Stimulated activated CD8-positive, alpha-beta memory T cell treated with anti-CD3 and anti-CD28 coated beads, Interleukin-2, amount 100 ng/mL, for 48 hours (primary cell): ENCODE results near the gene MYL6.
"Not testable (repeated sequence)": the region's sequence is repeated elsewhere in the genome, so short reads cannot be mapped to it uniquely, and the experiment has no call there.

ENCODE experiments used
- DNase-seq, 2 donors: peaks; one replicate each; pipeline ENCODE4 v3.0.0-alpha.2; 2020; ENCODE audit warnings: low read depth in 2 of 2

Gene MYL6

GRCh38 chr12:56156464-56157200 is 1.5 kb upstream of the MYL6 start:
- not testable (repeated sequence) for DNase-seq

DNA sequence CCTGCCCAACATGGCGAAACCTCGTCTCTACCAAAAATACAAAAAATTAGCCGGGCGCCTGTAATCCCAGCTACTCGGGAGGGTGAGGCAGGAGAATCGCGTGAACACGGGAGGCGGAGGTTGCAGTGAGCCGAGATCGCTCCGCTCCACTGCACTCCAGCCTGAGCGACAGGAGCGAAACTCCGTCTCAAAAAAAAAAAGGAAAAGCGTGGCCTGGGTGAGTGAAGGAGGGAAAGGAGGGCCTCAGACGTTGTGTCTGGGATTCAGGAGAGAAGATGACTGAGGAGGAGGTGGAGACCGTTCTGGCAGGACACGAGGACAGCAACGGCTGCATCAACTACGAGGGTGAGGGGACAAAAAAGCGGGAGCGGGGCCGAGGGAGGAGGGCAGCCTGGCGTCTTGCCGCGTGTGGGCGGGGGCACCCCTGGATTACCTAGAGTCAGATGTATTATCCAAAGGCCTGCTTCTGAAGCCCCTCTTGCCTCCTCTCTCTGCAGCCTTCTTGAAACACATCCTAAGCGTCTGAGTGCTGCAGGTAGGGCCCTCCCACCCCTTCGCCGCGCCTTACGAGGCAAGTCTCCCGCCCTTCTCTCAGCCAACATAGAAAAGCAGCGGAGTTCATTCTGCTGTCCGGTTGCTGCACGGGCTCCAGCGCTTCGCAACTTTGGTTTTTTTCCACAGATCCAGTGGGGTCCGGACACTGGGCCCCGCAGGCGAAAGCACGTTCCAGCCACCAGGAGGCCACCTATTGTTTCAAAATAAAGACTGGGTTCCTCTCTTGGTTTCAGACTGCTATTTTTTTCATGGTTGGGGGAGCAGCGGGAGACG is 744 bp upstream of the MYL6 start:
- peak; percentile 32 to 41 for DNase-seq

DNA sequence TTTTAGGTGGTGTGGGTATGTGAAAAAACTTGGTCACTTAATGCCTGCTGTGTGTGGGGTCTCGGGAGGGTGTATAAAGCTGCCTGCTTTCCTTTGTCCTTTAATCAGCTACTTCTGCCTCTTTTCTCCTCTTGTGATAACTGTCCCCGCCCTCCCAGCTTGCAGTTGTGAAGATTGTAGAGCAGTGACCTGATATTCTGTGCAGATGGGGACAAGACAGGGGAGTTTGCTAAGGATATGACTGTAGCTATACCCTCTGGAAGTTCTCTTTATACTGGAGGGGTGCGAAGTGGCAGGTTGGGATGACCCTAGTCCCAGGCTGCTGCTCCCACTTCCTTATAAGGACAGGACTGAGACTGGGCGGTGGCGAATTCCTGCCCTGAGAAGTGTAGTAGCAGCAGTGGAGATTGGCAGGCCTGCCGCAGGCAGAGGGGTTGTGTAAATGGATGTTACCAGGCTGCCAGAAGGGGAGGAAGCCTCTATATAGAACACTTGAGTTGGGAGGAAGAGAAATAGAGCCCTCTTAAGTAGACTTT is 835 bp downstream of the MYL6 start:
- no peak for DNase-seq

DNA sequence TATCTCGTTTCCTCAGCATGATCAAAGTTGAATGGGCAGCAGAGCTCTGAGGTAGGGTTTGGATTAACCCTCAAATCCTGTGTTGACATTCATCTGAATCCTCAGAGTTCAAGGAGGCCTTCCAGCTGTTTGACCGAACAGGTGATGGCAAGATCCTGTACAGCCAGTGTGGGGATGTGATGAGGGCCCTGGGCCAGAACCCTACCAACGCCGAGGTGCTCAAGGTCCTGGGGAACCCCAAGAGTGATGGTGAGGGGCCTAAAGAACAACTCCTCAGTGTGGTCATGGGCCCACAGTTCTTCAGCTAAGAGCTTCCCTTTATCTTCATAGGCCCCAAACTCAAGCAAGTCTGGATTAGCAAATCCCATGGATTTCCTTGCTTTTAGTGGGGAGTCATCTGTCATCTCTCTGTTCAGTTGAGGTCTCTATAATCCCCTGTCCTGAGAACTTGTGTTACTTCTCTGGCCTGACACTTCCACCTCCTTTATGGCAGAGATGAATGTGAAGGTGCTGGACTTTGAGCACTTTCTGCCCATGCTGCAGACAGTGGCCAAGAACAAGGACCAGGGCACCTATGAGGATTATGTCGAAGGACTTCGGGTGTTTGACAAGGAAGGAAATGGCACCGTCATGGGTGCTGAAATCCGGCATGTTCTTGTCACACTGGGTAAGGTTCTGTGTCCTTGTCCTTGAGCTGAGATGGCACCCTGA is 1.5 kb downstream of the MYL6 start:
- DNase-seq: no peak

- DNase-seq: peak; percentile 27 to 36
These were observed 2.1 kb downstream of the MYL6 start for GRCh38 chr12:56160193-56160763.

GRCh38 chr12:56160894-56161689 is 2.9 kb downstream of the MYL6 start:
- no peak for DNase-seq

DNA sequence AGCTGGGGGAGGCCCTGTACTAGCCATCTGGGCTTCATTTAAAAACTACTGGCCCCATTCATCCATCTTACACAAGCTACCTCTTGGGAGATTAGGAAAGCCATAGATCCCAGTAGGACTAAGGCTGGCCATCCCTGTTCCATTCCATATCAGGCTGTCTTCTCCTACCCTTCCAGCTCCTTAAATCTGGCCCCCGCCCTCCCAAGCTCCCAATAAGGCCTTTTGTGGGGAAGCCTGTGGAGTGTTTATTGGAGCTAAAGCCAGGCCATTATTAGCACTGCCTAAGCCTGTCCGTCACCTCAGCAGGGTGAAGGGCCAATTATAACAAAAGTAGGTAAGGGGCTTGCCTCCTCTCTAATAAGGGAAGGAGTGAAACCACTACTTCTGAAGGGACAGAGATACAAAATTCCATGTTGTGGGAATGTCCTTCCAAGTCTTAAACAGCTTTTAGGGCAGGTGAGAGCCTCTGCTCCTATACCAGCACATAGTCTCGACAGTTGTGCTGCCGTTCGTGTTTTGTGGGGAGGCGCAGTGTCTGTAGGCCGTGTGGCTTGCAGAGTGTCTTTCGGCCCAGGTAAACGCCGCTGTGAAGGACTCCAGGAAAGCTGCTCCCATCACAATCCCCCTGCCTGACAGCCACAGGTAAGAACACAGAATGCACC is 3.7 kb downstream of the MYL6 start:
- no peak for DNase-seq

- no peak for DNase-seq
These were observed 4.5 kb downstream of the MYL6 start for GRCh38 chr12:56162468-56163290.

- DNase-seq: no peak
These were observed 5.6 kb downstream of the MYL6 start for GRCh38 chr12:56163533-56164344.

GRCh38 chr12:56164345-56164729 is 6.2 kb downstream of the MYL6 start:
- no peak for DNase-seq

- DNase-seq: no peak
These were observed 7.2 kb downstream of the MYL6 start for GRCh38 chr12:56165369-56165768.

- DNase-seq: no peak
These were observed 11.1 kb downstream of the MYL6 start for GRCh38 chr12:56169229-56169759.

DNA sequence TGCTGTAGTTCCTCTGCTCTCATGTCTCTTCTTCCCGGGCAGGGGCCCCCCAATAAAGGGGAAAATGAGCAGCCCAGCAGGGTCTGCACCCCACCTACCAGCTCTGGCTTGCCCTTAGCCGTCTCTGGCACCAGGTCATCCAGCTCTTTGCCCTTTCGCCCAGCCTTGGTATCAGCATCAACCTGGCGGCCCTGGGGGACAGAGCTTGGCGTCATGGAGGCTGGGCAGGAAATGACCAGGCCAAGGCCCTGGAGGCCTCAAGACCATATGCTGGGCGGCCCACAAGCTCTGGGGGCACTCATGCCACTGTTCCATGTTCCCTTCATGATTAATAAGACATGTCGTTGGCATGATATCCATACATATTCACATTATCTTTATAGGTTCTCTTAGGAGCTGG is 14.7 kb downstream of the MYL6 start:
- DNase-seq: no peak

DNA sequence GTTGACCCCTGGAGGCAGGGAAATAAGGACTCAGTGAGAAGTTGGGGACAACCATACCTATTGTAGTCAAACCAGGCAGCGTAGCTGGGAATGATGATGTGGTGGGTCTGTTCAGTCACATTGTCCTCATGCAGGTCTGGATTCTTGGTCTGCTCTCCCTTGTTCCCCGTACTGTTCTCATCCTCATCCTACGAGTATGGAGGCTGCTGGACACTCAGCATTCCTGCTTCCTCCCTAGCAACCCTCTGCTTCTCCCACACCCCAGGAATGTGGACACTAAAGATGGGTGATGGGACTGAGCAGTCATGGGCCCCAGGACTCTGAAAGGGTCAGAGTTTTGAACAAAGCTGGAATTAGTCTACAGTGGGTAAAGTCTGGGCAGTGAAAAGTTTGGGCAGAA is 20.2 kb downstream of the MYL6 start:
- DNase-seq: no peak

DNA sequence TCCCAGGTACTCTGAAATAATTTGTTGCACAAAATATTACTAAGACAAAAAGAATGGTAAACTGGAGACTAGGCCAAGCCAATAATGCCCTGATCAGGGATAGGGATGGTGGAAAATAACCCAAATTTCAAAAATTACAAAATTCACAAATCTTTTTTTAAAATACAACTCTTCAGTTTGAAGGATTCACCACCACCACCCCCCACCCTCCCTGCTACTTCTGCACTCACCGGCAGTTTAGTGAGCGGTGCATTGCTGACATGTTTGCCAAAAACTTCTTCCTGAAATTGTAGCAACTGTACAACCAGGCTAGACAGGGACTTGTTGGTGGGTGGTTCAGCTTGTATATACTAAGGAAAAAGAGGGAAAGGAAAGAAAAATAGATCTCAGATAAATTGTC is 28.8 kb downstream of the MYL6 start:
- DNase-seq: no peak

DNA sequence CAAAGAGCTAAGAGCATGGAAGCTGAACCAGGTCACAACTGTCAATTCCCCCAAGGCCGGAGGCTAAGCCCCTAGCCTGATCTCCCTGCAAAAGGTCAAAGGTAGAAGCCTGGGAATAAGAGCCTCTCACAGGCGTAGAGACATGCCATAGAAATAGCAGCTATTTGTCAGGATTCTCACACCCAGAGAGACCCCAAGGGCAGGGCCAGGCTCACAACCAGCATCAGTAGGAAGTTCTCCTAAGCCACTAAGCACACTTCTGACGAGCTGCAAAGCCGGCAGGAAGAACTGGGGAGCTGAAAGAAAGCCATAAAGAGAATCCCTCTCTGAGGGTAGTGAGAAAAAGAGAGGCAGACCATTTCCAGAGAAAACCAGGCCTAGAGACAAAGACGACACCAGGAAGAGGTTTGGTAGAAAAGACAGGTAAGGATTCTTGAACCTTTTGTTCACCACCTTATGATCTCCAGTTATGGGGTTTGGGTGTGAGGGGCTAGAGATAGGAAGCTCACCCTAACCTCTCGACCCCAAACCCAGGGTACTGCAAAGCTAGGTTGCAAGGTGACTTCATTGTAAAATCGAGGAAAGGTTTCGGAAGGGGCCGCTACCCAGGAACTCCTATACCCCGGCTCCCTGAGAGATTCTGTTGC is 30.1 kb downstream of the MYL6 start:
- DNase-seq: no peak

DNA sequence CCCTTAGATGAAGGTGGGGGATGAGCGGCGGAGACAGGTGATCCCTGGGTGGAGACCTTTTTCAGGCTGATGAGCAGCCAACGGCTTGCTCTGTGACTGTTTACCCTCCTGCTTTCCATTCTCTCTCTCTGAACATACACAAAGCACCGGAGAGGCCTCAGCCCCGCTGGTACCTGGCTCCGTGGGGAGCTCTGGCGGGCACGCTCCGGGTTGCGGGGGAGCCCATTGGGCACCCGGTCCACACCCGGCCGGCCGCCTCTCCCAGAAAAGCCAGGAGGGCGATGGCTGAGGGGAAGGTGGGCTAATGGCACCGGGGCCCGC is 30.6 kb downstream of the MYL6 start:
- DNase-seq: no peak
